Stromal cell of bone marrow (primary cell): ENCODE results near the gene CCBE1.

ENCODE experiments used
- DNase-seq: peaks from one replicate; pipeline ENCODE4 v3.0.0-alpha.2; 2012; ENCODE audit warnings: low read depth

Gene CCBE1

DNA sequence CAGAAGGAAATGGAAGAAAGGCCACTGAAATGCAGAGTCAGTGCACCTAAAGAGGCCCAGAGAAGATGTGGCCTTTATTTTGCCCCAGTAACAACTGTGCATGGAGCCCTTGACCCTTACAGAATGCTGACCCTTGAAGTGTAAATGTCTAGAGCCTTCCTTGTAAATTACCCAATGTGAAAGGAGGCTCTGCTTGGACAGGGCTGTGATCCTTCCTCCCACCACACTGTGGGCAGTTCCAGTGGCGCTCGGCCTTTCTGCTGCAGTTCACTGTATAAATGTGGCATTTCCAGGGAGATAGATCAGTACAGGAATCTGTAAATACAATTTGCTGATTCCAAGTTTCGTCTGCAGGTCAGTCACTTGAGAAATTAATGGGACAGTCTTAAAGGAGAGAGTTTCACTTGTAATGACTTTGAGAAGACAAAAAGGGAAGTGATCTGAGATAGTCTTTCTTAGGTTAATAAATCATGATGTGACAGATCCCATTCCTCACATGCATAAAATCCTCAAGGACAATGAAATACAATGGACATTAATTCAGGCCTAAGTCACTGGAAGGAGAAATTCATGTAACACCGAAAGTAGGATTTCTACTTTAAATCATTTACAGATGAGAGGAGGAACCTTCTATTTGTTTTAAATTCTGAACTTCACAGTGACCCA, 204.3 kb downstream of the CCBE1 start:
- DNase-seq, result no peak

DNA sequence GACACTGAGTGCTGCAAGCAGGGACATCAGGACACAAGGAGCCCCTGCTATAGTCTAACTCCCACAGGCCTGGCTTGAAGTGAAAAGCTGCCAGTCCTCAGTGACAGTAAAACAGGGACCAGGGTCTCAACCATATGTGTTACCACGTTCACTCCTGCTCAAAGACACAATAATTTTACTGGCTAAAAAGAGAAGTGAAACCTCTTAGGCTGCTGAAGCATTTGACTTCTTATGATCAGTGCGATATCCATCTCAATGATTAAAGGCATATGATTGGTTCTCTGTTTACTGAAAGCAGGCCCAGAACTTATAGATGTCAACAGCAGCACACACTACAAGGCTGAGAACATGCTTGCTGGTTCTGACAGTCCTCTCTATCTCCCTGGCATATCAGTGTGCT, 208.3 kb downstream of the CCBE1 start:
- DNase-seq, result no peak

DNA sequence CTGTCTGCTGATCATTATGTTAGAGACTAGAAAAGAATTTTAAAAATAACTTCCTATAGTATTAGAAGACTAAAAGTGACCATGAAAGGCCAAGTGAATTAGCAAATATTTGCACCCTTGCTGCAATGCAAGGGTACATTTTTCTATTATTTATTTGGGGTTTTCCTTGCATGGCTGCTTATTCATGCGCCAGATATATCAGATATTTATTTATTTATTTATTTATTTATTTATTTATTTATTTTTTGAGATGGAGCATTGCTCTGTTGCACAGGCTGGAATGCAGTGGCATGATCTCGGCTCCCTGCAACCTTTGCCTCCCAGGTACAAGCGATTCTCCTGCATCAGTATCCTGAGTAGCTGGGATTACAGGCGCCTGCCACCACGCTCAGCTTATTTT, 211.8 kb downstream of the CCBE1 start:
- DNase-seq, result no peak

DNA sequence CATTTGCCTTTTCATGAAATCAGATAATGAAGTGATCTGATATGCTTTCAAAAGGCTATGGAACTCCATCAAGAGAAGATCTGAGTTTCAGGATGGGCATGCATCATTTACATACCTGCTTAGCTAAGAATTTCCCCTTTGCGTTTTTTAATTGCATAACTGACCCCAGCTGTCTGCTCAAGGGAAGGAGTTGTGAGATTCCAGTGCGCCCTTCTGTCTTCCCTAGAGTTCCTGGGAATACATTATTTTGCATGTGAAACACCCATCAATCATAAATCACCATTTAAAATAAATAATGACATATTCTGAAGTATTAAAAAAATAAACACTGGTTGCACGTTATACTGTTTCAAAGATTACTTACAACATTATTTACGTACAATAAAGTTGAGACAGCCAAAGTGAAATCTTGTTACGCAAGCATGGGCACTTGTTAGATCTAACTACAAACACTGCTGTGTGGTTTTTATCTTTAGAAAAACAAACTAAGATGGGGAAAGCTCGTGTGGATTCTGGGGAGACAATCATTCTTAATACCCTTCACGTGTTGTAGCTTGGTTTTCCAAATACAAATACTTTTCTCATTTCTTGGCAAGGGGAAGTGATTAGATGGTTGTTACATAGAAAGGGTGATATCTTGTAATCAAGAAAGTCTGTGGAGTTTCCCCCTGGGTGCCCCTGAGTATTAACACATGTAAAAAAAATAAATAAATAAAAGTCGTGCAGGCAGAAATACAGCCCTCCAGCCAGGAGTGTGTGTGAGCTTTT, 212.5 kb downstream of the CCBE1 start:
- peak; percentile 23 for DNase-seq

DNA sequence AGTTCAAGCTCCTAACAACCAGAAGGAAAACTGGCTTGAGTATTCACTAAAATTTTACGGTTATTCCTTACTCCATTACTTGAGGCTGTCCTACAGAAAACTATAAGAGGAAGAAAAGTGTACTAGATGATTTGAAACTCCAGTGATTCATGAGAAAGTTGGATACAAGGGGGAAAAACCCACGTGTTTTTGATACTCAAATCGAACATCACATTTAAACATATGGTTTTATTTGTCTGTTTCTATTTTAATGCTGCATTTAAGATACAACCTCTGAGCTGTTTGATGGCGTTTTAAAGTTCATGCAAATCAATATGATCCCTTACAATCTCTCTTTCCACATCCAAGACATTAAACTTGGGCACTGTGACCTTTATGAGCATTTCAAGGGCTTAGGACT, 213.1 kb downstream of the CCBE1 start:
- DNase-seq, result no peak

DNA sequence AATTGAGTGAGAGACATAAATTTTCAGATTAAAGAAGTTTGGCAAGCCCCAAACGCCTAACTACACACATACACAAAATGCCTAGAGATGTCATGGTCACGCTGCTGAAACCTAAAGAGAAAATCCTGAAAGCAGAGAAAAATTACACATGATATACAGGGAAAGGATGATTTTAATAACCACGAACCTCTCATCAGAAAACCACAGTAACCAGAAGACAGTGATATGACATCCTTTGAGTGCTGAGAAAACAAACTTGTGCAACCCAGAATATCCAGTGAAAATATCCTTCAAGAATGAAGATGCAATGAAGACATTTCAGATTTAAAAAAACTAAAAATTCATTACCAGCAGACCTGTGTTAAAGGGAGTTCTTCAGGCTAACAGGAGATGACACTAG, 215.8 kb downstream of the CCBE1 start:
- DNase-seq, result no peak

DNA sequence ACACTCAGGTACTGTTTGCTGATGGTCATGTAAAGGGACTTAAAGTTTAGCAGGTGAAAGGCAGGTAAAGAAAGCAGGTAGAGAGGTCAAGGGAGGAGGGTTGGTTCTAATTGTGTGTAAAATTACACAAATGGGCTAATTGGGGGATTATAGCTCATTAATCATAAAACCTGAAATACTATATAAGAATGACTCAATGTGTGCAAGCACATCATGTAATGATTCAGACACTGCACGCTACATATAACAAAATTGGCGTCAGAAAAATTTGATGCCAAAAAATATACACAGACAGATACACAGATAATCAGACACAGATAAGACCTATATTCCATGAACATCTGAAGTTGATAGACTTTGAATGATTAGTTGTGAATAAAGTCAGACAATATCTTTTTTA, 217.4 kb downstream of the CCBE1 start:
- DNase-seq, result no peak

DNA sequence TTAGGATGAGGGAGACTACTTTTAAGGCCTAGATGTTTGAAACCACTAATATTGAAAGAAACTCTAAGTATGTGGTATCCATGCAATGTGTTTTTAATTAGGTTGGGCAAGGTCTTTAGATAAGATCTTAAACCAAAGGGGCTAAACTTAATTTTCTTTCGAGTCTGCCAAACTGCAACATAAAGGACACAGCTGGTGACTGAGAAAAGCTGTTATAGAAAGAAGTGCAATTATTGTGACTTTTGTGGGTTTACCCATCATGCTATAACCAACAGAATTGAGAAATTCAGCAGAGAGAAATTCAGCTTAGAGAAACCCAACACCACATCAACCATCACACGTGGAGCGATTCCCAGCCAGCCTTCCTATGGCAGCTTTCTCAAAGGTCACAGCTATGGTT, 218.6 kb downstream of the CCBE1 start:
- DNase-seq, result no peak

DNA sequence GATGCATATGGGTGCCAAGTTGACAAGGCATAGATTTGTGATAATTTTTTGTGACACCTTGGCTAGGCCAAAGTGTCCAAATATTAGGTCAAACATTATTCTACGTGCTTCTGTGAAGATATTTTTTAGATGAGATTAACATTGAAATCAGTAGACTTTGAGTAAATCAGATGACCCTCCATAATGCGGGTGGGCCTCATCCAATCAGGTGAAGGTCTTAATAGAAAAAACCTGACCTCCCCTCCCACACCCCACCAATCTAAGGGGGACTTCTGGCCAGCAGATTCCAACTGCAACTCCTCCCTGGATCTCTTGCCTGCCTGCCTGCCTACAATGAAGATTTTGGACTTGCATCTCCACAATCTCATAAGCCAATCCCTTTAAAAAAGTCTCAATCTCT, 219.4 kb downstream of the CCBE1 start:
- DNase-seq, result no peak

DNA sequence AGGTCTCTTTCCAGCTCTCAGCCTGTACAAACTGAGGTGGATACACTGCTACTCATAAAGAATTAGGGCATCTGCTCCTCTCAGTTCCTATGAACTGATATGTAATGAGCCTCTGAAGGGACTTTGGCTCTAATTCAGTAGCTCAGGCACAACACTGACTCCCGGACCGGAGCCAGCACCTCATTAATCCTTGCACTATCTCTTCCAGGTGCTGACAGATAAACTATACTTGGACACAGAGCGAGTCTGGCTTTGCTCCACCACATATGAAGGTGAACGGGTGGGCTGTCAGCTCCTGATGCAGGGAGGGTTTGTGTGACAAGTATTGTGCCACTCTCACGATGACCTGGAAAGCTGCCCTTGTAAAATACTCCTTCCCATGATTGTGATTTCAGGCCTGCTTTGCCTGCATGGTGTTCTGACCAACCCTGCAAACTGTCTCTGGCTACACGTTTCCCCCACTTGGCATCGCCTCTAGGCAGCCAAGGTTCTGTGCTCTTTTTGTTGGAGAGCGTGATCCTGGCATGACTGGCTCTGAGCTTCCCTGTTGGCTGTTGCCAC, 226.6 kb downstream of the CCBE1 start:
- no peak for DNase-seq

DNA sequence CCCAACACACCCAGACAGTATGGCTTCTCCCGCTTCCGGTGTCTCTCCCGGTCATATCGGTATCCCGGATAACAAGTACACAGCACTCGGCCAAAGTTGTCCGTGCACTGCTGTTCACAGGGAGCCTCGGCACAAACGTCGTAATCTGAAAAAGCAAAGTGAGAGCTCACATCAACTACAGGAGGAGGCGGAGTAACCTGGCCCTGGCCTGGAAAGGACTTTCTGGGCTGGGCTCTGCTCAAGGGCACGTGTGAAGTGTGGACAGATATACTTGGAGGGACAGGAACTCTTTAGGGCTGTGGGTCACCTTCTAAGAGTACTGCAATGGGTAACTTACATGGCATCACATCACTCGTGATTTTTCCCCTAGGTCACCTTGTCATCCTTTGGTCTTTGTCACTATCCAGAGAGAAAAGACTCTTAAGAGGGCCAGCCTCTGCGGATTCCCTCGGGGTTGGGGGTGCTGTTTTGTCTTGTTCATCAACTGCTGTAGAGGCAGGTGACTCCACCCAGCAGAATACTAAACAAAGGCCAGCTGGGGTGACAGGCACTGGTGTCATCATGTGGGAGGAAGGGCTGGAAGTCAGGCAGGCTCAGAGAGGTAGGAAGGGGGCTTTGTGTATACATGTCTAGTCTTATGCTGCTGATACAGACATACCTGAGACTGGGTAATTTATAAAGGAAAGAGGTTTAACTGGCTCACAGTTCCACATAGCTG, 227.6 kb downstream of the CCBE1 start:
- no peak for DNase-seq

DNA sequence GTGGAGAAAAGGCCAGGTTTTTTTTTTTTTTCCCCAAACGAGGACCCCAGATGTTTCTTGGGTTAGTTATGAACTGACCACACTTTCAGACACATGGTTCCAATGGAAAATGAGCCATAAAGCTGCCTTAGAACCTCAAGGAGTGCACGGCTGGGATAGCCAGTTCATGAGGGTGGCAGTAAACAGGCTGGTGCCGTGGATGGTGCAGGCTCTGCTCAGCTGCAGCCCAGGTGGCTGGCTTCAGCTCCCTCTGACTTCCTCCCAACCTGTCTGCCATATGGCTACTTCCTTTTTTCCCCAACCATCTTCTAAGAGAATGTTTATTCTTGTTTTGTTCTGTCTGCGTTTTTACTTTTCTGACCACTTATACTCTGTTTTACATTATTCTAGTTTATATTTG, 228.4 kb downstream of the CCBE1 start:
- DNase-seq, result no peak

DNA sequence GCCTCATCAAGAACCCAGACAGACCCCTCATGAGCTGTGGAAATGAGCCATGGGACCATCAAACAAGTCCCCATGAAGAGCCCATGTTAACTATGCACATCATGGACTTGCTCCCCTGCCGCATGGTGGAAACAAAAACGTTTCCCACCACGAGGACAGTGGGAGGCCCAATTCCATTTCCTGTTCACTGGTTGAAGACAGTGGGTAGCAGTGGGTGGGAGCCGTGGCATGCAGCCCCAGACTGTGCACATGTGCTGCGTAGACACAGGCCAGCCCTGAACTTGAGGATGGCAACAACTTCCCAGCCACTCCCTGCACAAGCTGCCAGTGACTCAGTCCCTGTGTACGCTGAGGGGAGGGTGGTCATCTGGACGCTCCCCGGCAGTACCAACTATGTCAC, 229.7 kb downstream of the CCBE1 start:
- no peak for DNase-seq

DNA sequence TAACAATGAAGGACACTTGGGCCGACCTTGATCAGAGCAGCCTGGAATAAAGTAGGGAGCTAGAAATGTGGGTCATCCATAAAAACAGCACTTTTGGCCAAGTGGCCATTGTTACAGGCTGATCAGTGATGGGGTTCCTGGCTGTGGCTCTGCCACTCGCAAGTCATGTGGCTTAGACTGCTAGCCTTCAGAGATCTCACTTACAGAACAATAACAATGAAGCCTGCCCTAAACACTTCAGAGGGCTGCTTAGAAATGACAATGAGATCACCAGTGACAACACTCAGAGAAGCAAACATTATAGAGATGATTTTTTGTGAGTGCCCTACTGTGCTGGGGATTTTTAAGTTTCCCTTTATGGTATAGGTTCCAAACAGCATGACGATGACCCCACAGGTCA, 230.2 kb downstream of the CCBE1 start:
- DNase-seq, result no peak

DNA sequence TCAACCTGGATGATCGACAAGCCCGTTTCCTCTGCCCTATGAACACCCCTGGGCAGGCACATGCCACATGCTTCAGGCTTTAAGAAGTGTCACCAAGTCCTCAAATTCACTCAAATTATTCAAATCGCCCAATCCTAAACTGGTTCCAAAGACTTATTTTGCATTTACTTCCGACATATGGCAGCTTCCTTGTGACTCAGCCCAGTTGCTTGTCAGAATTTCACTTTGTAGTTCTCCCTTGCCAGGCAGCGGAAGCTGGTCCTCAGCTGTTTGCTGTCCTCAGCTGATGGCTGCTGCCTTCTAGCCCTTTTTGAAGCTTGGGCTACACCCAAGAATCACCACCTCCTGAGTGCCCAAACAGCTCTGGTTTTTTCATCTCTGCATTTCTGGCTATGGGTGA, 232.7 kb downstream of the CCBE1 start:
- no peak for DNase-seq

DNA sequence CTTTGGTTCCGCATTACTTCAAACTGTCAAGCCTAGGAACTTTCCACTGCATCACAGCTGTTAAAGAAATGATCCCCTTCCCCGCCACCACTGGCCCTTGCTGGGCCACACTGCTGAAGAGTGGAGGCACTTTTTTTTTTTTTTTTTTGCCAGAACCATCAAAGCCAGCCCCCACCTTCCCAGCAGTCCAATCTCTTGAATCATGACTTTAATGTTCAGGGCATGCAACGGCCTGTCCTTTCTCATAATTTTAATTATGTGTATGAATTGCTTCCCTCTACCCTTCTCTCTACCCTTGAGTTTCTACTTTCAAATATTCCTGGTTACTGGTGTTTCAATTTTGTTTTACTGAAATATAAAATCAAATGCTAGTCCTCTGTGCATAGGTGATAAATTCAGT, 236.1 kb downstream of the CCBE1 start:
- DNase-seq, result no peak

DNA sequence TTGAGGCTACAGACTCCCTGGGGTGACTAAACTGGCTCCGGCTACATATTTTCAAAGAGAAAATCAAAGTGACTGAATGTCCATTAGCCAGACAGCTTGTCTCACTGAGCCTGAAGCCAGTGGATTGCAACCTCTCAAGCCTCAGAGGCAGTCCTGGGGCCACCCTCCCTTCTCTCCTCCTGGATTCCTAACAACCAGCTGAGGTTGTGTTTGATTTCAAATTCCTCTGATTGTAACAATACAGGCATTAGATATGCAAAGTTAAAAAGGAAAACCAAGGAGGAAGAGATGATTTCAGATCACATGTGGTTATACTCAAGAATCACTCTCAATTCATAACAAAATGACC, 237.2 kb downstream of the CCBE1 start:
- no peak for DNase-seq

DNA sequence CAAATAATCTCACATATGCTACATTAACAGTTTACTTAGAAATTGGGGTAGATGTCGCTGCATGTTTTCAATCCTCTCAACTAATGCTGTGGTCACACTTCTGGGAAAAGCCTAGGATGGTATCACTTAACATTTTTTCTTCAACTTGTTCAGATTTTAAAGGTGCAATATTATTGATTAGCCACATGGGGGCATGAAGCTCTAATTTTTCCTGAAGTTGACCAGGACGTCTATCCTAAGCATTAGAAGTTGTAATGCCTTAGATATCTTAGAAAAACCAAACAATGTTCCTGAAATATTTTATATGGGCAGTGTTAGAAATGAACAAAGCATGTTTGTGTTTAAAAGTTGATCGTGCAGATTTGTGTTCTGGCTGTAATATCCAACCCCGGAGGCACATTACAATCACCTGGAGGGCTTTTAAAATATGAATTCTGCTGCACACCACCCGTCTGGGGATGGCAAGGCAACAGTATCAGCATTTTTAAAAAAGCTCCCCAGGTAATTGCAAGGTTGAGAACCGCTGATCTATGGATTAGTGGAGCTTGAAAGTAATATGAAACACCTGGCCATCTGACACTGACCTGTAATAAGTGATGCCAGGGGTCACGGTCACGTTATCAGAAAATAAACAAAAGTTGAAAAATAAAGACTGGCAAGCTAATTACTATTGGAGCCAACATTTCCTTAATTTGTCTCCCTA, 237.7 kb downstream of the CCBE1 start:
- DNase-seq, result peak; percentile 36

DNA sequence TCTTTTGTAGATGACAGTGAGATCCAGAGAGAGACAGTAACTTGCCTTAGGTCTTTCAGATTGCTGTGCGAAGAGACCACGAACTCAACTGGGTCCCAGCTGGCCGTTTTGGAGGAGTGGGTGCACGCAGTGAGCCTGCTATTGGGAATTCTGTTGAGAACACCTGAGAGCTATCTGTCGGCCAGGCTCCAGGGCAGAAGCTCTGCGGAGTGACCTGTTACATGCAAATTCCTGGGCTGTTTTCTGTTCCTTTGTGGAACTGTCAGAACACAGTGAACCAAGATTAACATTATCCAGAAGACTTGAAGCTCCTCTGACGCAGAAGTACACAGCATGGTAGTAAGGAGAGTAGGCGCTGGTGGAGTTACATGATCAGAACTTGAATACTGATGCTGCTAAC, 238.6 kb downstream of the CCBE1 start:
- DNase-seq, result no peak

DNA sequence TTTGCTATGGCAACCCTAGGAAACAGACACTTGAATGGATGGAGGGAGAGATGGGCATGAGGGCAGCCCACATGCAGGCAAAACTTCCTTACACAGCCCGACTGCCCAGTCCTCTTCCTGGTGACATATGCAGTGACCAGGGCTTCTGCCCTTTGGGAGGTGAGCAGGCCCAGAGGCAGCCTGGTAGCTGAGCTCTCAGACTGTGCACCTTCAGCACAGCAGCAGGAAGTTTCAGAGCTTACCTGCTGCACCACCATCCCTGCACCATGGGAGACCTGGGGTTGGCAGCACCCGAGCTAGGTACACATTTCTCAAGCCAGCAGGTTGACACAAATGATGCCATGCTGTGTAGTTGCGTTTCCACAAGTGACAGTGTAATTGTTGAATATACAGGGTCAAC, 240.6 kb downstream of the CCBE1 start:
- DNase-seq, result no peak

DNA sequence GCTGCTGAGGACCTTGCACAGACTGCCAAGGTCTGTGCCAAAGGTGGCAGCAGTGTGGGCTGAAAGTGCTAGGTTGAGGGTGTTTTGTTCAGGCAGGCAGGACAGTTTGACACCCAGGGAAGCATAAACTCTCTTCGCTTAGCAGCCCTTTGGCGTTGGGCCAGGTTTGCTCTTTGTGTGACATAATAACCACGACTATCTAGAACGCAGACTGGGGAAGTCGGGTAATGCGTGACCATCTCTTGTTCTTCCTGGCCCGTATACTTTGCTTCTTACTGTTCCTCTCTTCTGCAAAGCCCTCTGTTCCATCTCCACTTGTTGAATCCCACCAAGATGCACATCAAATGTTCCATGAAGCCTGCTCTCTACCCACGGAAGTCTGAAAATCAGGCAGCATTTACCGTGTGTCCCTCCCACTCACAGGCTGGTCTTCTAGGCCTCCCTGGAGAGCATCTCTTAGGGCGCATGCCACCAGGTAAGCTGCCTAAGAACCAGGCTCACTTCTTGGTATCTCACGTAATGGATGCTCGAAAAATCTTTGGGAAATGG, 241.4 kb downstream of the CCBE1 start:
- DNase-seq, result no peak
